ENCODE data around the gene EYA2. TPM values are rescaled to one million over a fixed set of nuclear protein-coding genes. Genes with fewer than 3 reads are reported as not detected.

Gene EYA2
- polyA plus RNA-seq, 1 donor (not counting 4 experiments of a cell fraction or from before 2014, with no cell fraction given) = not detected

DNA sequence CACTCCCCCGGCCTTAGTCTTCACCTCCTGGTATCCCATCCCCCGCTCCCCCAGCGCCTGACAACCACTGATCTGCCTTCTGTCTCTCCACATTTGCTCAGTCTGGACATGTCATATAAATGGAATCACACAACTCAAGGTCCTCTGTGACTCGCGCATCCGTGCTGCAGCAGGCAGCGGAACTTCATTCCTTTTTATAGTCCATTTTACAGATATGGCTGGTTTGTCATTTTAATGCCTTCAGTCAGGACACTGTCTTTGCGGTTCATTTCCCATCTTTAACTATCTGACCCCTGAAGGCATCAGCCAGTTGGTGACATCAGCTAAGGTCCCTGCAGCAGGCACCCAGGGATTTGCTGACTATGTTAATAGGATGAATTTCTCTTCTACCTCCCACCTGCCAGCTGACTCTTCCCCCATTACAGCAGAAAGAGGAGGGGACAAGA, 336.2 kb downstream of the EYA2 start:
- Histone ChIP-seq H3K27me3 (ENCODE audit: control insufficient read depth, extremely low read depth, insufficient read depth, low read length) (no peaks in the 10 kb centered on the region), H3K9me3 (ENCODE audit: control insufficient read depth, low read depth, low read length) (no peaks in the 10 kb centered on the region), H3K9ac (ENCODE audit: control insufficient read depth, extremely low read depth, insufficient read depth, low read length) (no peak overlapping the region), H3K27ac (ENCODE audit: control insufficient read depth, insufficient read depth, low read length) (no peak overlapping the region), H3K4me1 (ENCODE audit: control insufficient read depth, extremely low read depth, insufficient read depth, low read length) (no peaks in the 10 kb centered on the region), H3K9me1 (ENCODE audit: control insufficient read depth, extremely low read depth, insufficient read depth, low read length) (no peaks in the 10 kb centered on the region), H2AFZ (ENCODE audit: control insufficient read depth, low read length) (no peak overlapping the region), H3K36me3 (ENCODE audit: control insufficient read depth in 2 of 2, extremely low read depth in 1 of 2, insufficient read depth in 2 of 2, low read length in 2 of 2) (peaks cover 42 to 45% of the 10 kb centered on the region in 2 experiments), H3K4me3 (ENCODE audit: control insufficient read depth in 2 of 3, extremely low read depth in 1 of 3, insufficient read depth in 2 of 3, low read depth in 1 of 3, low read length in 3 of 3) (no peak overlapping the region), H3K79me2 (ENCODE audit: control insufficient read depth, insufficient read depth, low read length) (peaks cover 19% of the 10 kb centered on the region), H4K20me1 (ENCODE audit: control insufficient read depth, extremely low read depth, insufficient read depth, low read length) (peaks cover 6% of the 10 kb centered on the region), H3K4me2 (ENCODE audit: control insufficient read depth, extremely low read depth, insufficient read depth, low read depth, low read length) (no peak overlapping the region)
- FAIRE-seq (no peak), DNase-seq (ENCODE audit: low read depth, low spot score) (no peak)
- dilution Hi-C loops (cut with MboI; ENCODE audit: extremely low pct_ligation_motif_present, low sequenced_read_pairs) = no loop called here
- TF ChIP-seq CTCF (optimal IDR thresholded peaks at IDR 0.05 in 1 of 3, IDR thresholded peaks at IDR 0.05 in 1 of 3, conservative IDR thresholded peaks at IDR 0.05 in 1 of 3; ENCODE audit: extremely low read depth in 1 of 3, insufficient read depth in 2 of 3, low read length in 3 of 3) = no peak
- no peak for TF ChIP-seq EZH2 (IDR thresholded peaks at IDR 0.05; ENCODE audit: low read length)

- peaks cover 6% of the 10 kb centered on the region for H4K20me1 ChIP-seq (ENCODE audit: control insufficient read depth, extremely low read depth, insufficient read depth, low read length)
- H3K4me2 ChIP-seq (ENCODE audit: control insufficient read depth, extremely low read depth, insufficient read depth, low read depth, low read length) = no peak overlapping the region
- FAIRE-seq (no peak), DNase-seq (ENCODE audit: low read depth, low spot score) (no peak)
- dilution Hi-C loops (cut with MboI; ENCODE audit: extremely low pct_ligation_motif_present, low sequenced_read_pairs) = no loop called here
- H3K27ac ChIP-seq (ENCODE audit: control insufficient read depth, insufficient read depth, low read length) = no peak overlapping the region
- H3K9ac ChIP-seq (ENCODE audit: control insufficient read depth, extremely low read depth, insufficient read depth, low read length) = no peak overlapping the region
- no peaks in the 10 kb centered on the region for H3K27me3 ChIP-seq (ENCODE audit: control insufficient read depth, extremely low read depth, insufficient read depth, low read length)
- TF ChIP-seq CTCF (optimal IDR thresholded peaks at IDR 0.05 in 1 of 3, IDR thresholded peaks at IDR 0.05 in 1 of 3, conservative IDR thresholded peaks at IDR 0.05 in 1 of 3; ENCODE audit: extremely low read depth in 1 of 3, insufficient read depth in 2 of 3, low read length in 3 of 3) (no peak), EZH2 (IDR thresholded peaks at IDR 0.05; ENCODE audit: low read length) (no peak)
- no peaks in the 10 kb centered on the region for H3K9me1 ChIP-seq (ENCODE audit: control insufficient read depth, extremely low read depth, insufficient read depth, low read length)
- H3K4me3 ChIP-seq (ENCODE audit: control insufficient read depth in 2 of 3, extremely low read depth in 1 of 3, insufficient read depth in 2 of 3, low read depth in 1 of 3, low read length in 3 of 3) = no peak overlapping the region
- H3K36me3 ChIP-seq (ENCODE audit: control insufficient read depth in 2 of 2, extremely low read depth in 1 of 2, insufficient read depth in 2 of 2, low read length in 2 of 2) = peaks cover 46 to 49% of the 10 kb centered on the region in 2 experiments
- H2AFZ ChIP-seq (ENCODE audit: control insufficient read depth, low read length) = no peak overlapping the region
- H3K4me1 ChIP-seq (ENCODE audit: control insufficient read depth, extremely low read depth, insufficient read depth, low read length) = no peaks in the 10 kb centered on the region
- H3K9me3 ChIP-seq (ENCODE audit: control insufficient read depth, low read depth, low read length) = no peaks in the 10 kb centered on the region
- H3K79me2 ChIP-seq (ENCODE audit: control insufficient read depth, insufficient read depth, low read length) = peaks cover 25% of the 10 kb centered on the region
Measured at GRCh38 chr20:47231382-47232039, 336.9 kb downstream of the EYA2 start.
